H1 (cell line): ENCODE data around the gene RPTOR. TPM values are rescaled to one million over a fixed set of nuclear protein-coding genes. Genes with fewer than 3 reads are reported as not detected.
A peak's percentile ranks its signal among the peaks of the same experiment; 100 is the strongest.

Experiments used
- BCL11A ChIP-seq, 2 experiments: IDR thresholded peaks; one replicate each; pipeline ENCODE4 v1.6.1; 2011; ENCODE audit warnings: low read depth in 2 of 2, low read length in 2 of 2, mild to moderate bottlenecking in 2 of 2
- CHD2 ChIP-seq: IDR thresholded peaks from 2 replicates; pipeline ENCODE4 v1.6.1; 2012; ENCODE audit warnings: low read length, improper control_type of control experiment
- CTBP2 ChIP-seq: IDR thresholded peaks from 2 replicates; pipeline ENCODE4 v1.7.0; 2011; ENCODE audit warnings: borderline replicate concordance, mild to moderate bottlenecking, moderate library complexity, mixed read lengths, low read length; ENCODE audit not compliant: insufficient read depth, insufficient read length
- EGR1 ChIP-seq: IDR thresholded peaks from 2 replicates; pipeline ENCODE4 v1.6.1; 2011; ENCODE audit warnings: low read depth, low read length, borderline replicate concordance
- EZH2 ChIP-seq: fragments of 200-600 bp; sonication (generic); IDR thresholded peaks from 2 replicates; pipeline ENCODE4 v1.7.1; 2012; ENCODE audit warnings: low read depth, mild to moderate bottlenecking, moderate library complexity, low read length, inconsistent platforms; ENCODE audit not compliant: severe bottlenecking
- FOSL1 ChIP-seq: IDR thresholded peaks from 2 replicates; pipeline ENCODE4 v1.6.1; 2011; ENCODE audit warnings: mild to moderate bottlenecking, low read depth, low read length, moderate library complexity; ENCODE audit not compliant: insufficient read depth
- HDAC2 ChIP-seq, 2 experiments: fragments of 300-600 bp in 1 of 2; sonication (generic) in 1 of 2; IDR thresholded peaks; 2 replicates each; pipeline ENCODE4 v1.6.1; 2011 to 2012; ENCODE audit warnings: low read depth in 2 of 2, low read length in 2 of 2, mild to moderate bottlenecking in 2 of 2, moderate library complexity in 2 of 2, borderline replicate concordance in 1 of 2, inconsistent platforms in 1 of 2
- POLR2A ChIP-seq, 2 experiments: IDR thresholded peaks; 1 replicate in 1 of 2; 2 replicates in 1 of 2; pipeline ENCODE4 v1.6.1; 2011; ENCODE audit warnings: low read depth in 2 of 2, low read length in 2 of 2, mild to moderate bottlenecking in 2 of 2; ENCODE audit errors: control extremely low read depth in 1 of 2
- RFX5 ChIP-seq: IDR thresholded peaks from 2 replicates; pipeline ENCODE4 v1.6.1; 2011; ENCODE audit warnings: low read depth, low read length, improper control_type of control experiment, borderline replicate concordance
- SIN3A ChIP-seq, 2 experiments: IDR thresholded peaks in 1 of 2; conservative IDR thresholded peaks in 1 of 2; 2 replicates each; pipeline ENCODE4 v1.6.1; 2011 to 2012; ENCODE audit warnings: low read length in 2 of 2, improper control_type of control experiment in 1 of 2, low read depth in 1 of 2, mild to moderate bottlenecking in 1 of 2
- SP1 ChIP-seq: IDR thresholded peaks from 2 replicates; pipeline ENCODE4 v1.6.1; 2011; ENCODE audit warnings: low read depth, low read length
- TAF7 ChIP-seq: optimal IDR thresholded peaks from 2 replicates; pipeline ENCODE3; 2011; ENCODE audit warnings: low read depth, mild to moderate bottlenecking, inconsistent platforms, low read length, moderate library complexity, borderline replicate concordance
- polyA plus RNA-seq, 7 experiments: library from polyadenylated mRNA; depleted of rRNA in 3 of 7; stranded (reverse) in 5 of 7; unstranded in 2 of 7; fragments of >200 nt in 5 of 7; fragments of 200-250 nt in 2 of 7; gene quantifications; 1 replicate in 5 of 7; 2 replicates in 1 of 7; 4 replicates in 1 of 7; pipeline versions ENCODE4 v1.2.1 to v1.2.3, GENCODE V29; 2011 to 2013; ENCODE audit warnings: missing spikeins in 2 of 7, mixed read lengths in 2 of 7
- total RNA-seq: library from RNA; stranded (reverse); fragmentation: NEBNext Ultra II Directional; extraction: Animal tissue kit (Norgen Biotek cat#: 25700); gene quantifications from 2 replicates; pipeline ENCODE4 v1.2.1, GENCODE V29; 2021
- TF ChIP-seq, protein P1 (sequence below), 3 experiments: IDR thresholded peaks; 1 replicate in 2 of 3; 2 replicates in 1 of 3; pipeline versions ENCODE4 v1.5.1 to v1.6.1; 2011; ENCODE audit warnings: low read length in 3 of 3, mild to moderate bottlenecking in 3 of 3, inconsistent platforms in 2 of 3, low read depth in 1 of 3, moderate library complexity in 1 of 3; ENCODE audit not compliant: insufficient read depth in 1 of 3; ENCODE audit errors: control extremely low read depth in 1 of 3
- TF ChIP-seq, protein P2 (sequence below): IDR thresholded peaks from 2 replicates; pipeline ENCODE4 v1.6.1; 2012; ENCODE audit warnings: inconsistent platforms

RPTOR gene
- total and polyA plus RNA-seq, 2 of the 8 experiments (the other 6 are each of a cell fraction or from before 2014, with no cell fraction given), result 6.9 to 28.7 TPM

GRCh38 chr17:80899402-80900268 lies 355.0 kb downstream of the RPTOR start (continued):
- no peak for TF ChIP-seq POLR2A (IDR thresholded peaks at IDR 0.05; ENCODE audit: control extremely low read depth in 1 of 2, low read depth in 2 of 2, low read length in 2 of 2)
- no peak for TF ChIP-seq CHD2
- no peak for TF ChIP-seq FOSL1
- no peak for TF ChIP-seq EZH2
- no peak for TF ChIP-seq TAF7
- no peak for TF ChIP-seq CTBP2
- no peak for TF ChIP-seq HDAC2 (IDR thresholded peaks at IDR 0.05; ENCODE audit: borderline replicate concordance in 1 of 2, low read depth in 2 of 2, low read length in 2 of 2)
- no peak for TF ChIP-seq RFX5
- TF ChIP-seq, protein P1, sequence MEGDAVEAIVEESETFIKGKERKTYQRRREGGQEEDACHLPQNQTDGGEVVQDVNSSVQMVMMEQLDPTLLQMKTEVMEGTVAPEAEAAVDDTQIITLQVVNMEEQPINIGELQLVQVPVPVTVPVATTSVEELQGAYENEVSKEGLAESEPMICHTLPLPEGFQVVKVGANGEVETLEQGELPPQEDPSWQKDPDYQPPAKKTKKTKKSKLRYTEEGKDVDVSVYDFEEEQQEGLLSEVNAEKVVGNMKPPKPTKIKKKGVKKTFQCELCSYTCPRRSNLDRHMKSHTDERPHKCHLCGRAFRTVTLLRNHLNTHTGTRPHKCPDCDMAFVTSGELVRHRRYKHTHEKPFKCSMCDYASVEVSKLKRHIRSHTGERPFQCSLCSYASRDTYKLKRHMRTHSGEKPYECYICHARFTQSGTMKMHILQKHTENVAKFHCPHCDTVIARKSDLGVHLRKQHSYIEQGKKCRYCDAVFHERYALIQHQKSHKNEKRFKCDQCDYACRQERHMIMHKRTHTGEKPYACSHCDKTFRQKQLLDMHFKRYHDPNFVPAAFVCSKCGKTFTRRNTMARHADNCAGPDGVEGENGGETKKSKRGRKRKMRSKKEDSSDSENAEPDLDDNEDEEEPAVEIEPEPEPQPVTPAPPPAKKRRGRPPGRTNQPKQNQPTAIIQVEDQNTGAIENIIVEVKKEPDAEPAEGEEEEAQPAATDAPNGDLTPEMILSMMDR (IDR thresholded peaks at IDR 0.05; ENCODE audit: control extremely low read depth in 1 of 3, insufficient read depth in 1 of 3, low read depth in 1 of 3, low read length in 3 of 3), result peak; percentile 86 to 91 (median 91)
- TF ChIP-seq SIN3A (conservative IDR thresholded peaks at IDR 0.05 in 1 of 2, IDR thresholded peaks at IDR 0.05 in 1 of 2; ENCODE audit: low read depth in 1 of 2, low read length in 2 of 2), result no peak
- TF ChIP-seq BCL11A (IDR thresholded peaks at IDR 0.05; ENCODE audit: low read depth in 2 of 2, low read length in 2 of 2), result no peak
- no peak for TF ChIP-seq EGR1
- TF ChIP-seq, protein P2, sequence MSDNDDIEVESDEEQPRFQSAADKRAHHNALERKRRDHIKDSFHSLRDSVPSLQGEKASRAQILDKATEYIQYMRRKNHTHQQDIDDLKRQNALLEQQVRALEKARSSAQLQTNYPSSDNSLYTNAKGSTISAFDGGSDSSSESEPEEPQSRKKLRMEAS, result peak; percentile 63; the same call in 1 of the 2 replicates
- TF ChIP-seq SP1, result no peak
